Testis (tissue), 3 donors: ENCODE measurements around the gene NPAS3. TPM values are rescaled to one million over a fixed set of nuclear protein-coding genes. Genes with fewer than 3 reads are reported as not detected.

Source experiments
- DNase-seq: peaks from one replicate; pipeline ENCODE4 v3.0.0-alpha.2; 2019
- H3K27ac ChIP-seq, 2 donors: fragments of 200-600 bp; sonication (generic); one replicate each; pipeline ENCODE4 v1.5.1; 2019
- H3K27me3 ChIP-seq: fragments of 200-600 bp; sonication (generic); one replicate; pipeline ENCODE4 v1.5.1; 2019
- H3K36me3 ChIP-seq: fragments of 200-600 bp; sonication (generic); one replicate; pipeline ENCODE4 v1.5.1; 2017; ENCODE audit warnings: low read depth; ENCODE audit errors: missing control alignments
- H3K4me1 ChIP-seq: fragments of 200-600 bp; sonication (generic); one replicate; pipeline ENCODE4 v1.5.1; 2019
- H3K4me3 ChIP-seq, 2 donors: fragments of 200-600 bp; sonication (generic); one replicate each; pipeline ENCODE4 v1.5.1; 2017 to 2019
- H3K9me3 ChIP-seq: fragments of 200-600 bp; sonication (generic); one replicate; pipeline ENCODE4 v1.5.1; 2017
- CTCF ChIP-seq, 3 experiments: fragments of 450-650 bp in 2 of 3; fragments of 200-600 bp in 1 of 3; sonication (generic) in 1 of 3; IDR thresholded peaks; one replicate each; pipeline ENCODE4 v1.5.1; 2016 to 2019; ENCODE audit warnings: antibody characterized with exemption in 3 of 3, mild to moderate bottlenecking in 2 of 3, moderate library complexity in 1 of 3
- POLR2A ChIP-seq: fragments of 450-650 bp; IDR thresholded peaks from one replicate; pipeline ENCODE4 v1.6.1; 2017; ENCODE audit warnings: antibody characterized with exemption, mild to moderate bottlenecking, moderate library complexity
- WGBS, 2 donors: methylation state at CpG; one replicate each; pipeline ENCODE4 v1.1.5; 2018; 5-methylcytosine and 5-hydroxymethylcytosine counted together
- intact Hi-C: fragments of 100-400 bp; cut with DNase I; formaldehyde crosslinking; loops from one replicate; pipeline ENCODE4 v1.15.1; 2023; ENCODE audit warnings: low total_unique reads
- polyA plus RNA-seq: library from polyadenylated mRNA; stranded (reverse); fragments of 350-450 nt; fragmentation: Illumina TruSeq; extraction: RNeasy Lipid Tissue Mini Kit (QIAGEN cat#74804); gene quantifications from one replicate; pipeline ENCODE4 v1.2.3, GENCODE V29; 2014; ENCODE audit warnings: low read depth, low replicate concordance; ENCODE audit not compliant: insufficient read depth
- total RNA-seq, 2 donors: library from RNA; depleted of rRNA; stranded (reverse); fragments of >200 nt; gene quantifications; one replicate each; pipeline ENCODE4 v1.2.3, GENCODE V29; 2016

The NPAS3 gene
- total and polyA plus RNA-seq, 3 donors from 2014 or later, result 1.1 to 3.7 (median 1.8) TPM

- TF ChIP-seq POLR2A (no peak), CTCF (IDR thresholded peaks at IDR 0.05) (no peak)
- Histone ChIP-seq H3K27ac (no peak overlapping the region), H3K27me3 (no peaks in the 10 kb centered on the region), H3K9me3 (no peaks in the 10 kb centered on the region), H3K4me1 (no peaks in the 10 kb centered on the region), H3K4me3 (no peak overlapping the region), H3K36me3 (no peaks in the 10 kb centered on the region)
- intact Hi-C loops, result no loop called here
- DNase-seq, result no peak
- 91 to 97% methylated on average over 3 of the region's 3 CpGs for WGBS, 2 donors
Observed at GRCh38 chr14:33134975-33135374, 196.3 kb downstream of the NPAS3 start.

GRCh38 chr14:33150666-33151428, 212.2 kb downstream of the NPAS3 start:
- no peaks in the 10 kb centered on the region for H3K36me3 ChIP-seq
- intact Hi-C loops, result no loop called here
- TF ChIP-seq CTCF (IDR thresholded peaks at IDR 0.05) (no peak), POLR2A (no peak)

GRCh38 chr14:33163109-33163508, 224.4 kb downstream of the NPAS3 start:
- 86 to 94% methylated on average over 5 of the region's 5 CpGs for WGBS, 2 donors
- H3K27ac ChIP-seq, result no peak overlapping the region
- no peaks in the 10 kb centered on the region for H3K27me3 ChIP-seq
- TF ChIP-seq POLR2A (no peak), CTCF (IDR thresholded peaks at IDR 0.05) (no peak)
- H3K4me1 ChIP-seq, result no peaks in the 10 kb centered on the region
- no peak overlapping the region for H3K4me3 ChIP-seq
- intact Hi-C loops, result no loop called here
- no peaks in the 10 kb centered on the region for H3K36me3 ChIP-seq
- H3K9me3 ChIP-seq, result no peaks in the 10 kb centered on the region
- no peak for DNase-seq

More at GRCh38 chr14:33150666-33151428, 212.2 kb downstream of the NPAS3 start:
- H3K27ac ChIP-seq, result no peak overlapping the region
- H3K9me3 ChIP-seq, result no peaks in the 10 kb centered on the region
- no peak overlapping the region for H3K4me3 ChIP-seq
- no peak for DNase-seq
- no peaks in the 10 kb centered on the region for H3K27me3 ChIP-seq
- 94 to 95% methylated on average over 8 of the region's 8 CpGs for WGBS, 2 donors
- H3K4me1 ChIP-seq, result no peaks in the 10 kb centered on the region

GRCh38 chr14:33163600-33163999, 224.9 kb downstream of the NPAS3 start:
- H3K4me1 ChIP-seq, result no peaks in the 10 kb centered on the region
- H3K27ac ChIP-seq, result no peak overlapping the region
- intact Hi-C loops, result no loop called here
- H3K27me3 ChIP-seq, result no peaks in the 10 kb centered on the region
- H3K4me3 ChIP-seq, result no peak overlapping the region
- 90 to 93% methylated on average over 2 of the region's 2 CpGs for WGBS, 2 donors
- no peak for DNase-seq
- H3K36me3 ChIP-seq, result no peaks in the 10 kb centered on the region
- no peaks in the 10 kb centered on the region for H3K9me3 ChIP-seq
- TF ChIP-seq CTCF (IDR thresholded peaks at IDR 0.05) (no peak), POLR2A (no peak)
